Body of pancreas (tissue), 4 donors: ENCODE data around the gene RASGRP1. TPM values are rescaled to one million over a fixed set of nuclear protein-coding genes. Genes with fewer than 3 reads are reported as not detected.

Experiments
- ATAC-seq: fragments of 150-250 bp; one replicate; pipeline ENCODE4 v1.9.1; 2016
- DNase-seq, 4 donors: peaks; one replicate each; pipeline ENCODE4 v3.0.0-alpha.2; 2019
- H3K27ac ChIP-seq, 4 donors: fragments of 200-600 bp; sonication (generic); 1 replicate in 3 of 4; 2 replicates in 1 of 4; pipeline versions ENCODE4 v1.5.1 to v1.6.1; 2016 to 2019; ENCODE audit warnings: mild to moderate bottlenecking in 1 of 4, mixed read lengths in 1 of 4, moderate library complexity in 1 of 4
- H3K27me3 ChIP-seq, 2 donors: fragments of 200-600 bp; sonication (generic); one replicate each; pipeline ENCODE4 v1.6.0; 2016; ENCODE audit warnings: mild to moderate bottlenecking in 1 of 2
- H3K36me3 ChIP-seq, 2 donors: fragments of 200-600 bp; sonication (generic); replicated peaks in 1 of 2; 2 replicates each; pipeline ENCODE4 v1.5.1; 2016; ENCODE audit warnings: low read depth in 2 of 2; ENCODE audit not compliant: insufficient read depth in 1 of 2
- H3K4me1 ChIP-seq: fragments of 200-600 bp; sonication (generic); one replicate; pipeline ENCODE4 v1.6.0; 2016
- H3K4me3 ChIP-seq, 2 donors: fragments of 200-600 bp; sonication (generic); 1 replicate in 1 of 2; 2 replicates in 1 of 2; pipeline ENCODE4 v1.5.1; 2016 to 2019
- H3K9me3 ChIP-seq, 3 donors: fragments of 200-600 bp; sonication (generic); 1 replicate in 2 of 3; 2 replicates in 1 of 3; pipeline ENCODE4 v1.5.1; 2016
- POLR2A ChIP-seq, 3 donors: fragments of 450-650 bp; IDR thresholded peaks; one replicate each; pipeline ENCODE4 v1.6.1; 2016; ENCODE audit warnings: antibody characterized with exemption in 3 of 3, mild to moderate bottlenecking in 2 of 3
- WGBS, 2 donors: methylation state at CpG; one replicate each; pipeline ENCODE4 v1.1.5; 2017; 5-methylcytosine and 5-hydroxymethylcytosine counted together
- intact Hi-C: fragments of 100-400 bp; cut with DNase I; formaldehyde crosslinking; loops from one replicate; pipeline ENCODE4 v1.15.1; 2023
- total RNA-seq, 2 donors: library from RNA; depleted of rRNA; stranded (reverse); fragments of >200 nt; gene quantifications; one replicate each; pipeline ENCODE4 v1.1.0, GENCODE V29; 2016
- TF ChIP-seq, protein P1 (sequence below), 7 experiments: fragments of 450-650 bp in 4 of 7; fragments of 200-600 bp in 3 of 7; sonication (generic) in 3 of 7; IDR thresholded peaks; one replicate each; pipeline ENCODE4 v1.5.1; 2016 to 2019; ENCODE audit warnings: antibody characterized with exemption in 7 of 7

RASGRP1 gene
- total RNA-seq, 2 donors from 2014 or later, result 1.3 to 15.5 TPM

DNA sequence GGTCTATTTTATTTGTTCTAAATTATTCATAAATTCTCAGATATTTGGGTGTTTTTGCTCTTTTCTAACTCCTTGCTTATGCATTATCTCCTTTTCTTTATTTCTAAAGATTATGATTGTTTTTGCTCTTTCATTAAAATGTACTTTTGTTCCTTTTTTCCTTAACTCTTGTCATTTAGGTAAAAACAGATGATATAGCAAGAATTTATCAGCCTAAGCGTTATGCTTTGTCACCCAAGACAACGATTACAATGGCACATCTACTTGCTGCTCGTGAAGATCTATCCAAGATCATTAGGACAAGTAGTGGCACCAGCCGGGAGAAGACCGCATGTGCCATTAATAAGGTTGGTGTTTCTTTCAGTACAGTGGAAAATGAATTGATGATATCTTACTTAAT is 83.5 kb downstream of the RASGRP1 start:
- H3K4me3 ChIP-seq, result no peak overlapping the region
- WGBS, 2 donors, result 88 to 92% methylated on average over 5 of the region's 5 CpGs
- peaks cover 0 to 3% of the 10 kb centered on the region in 2 donors for H3K36me3 ChIP-seq
- ATAC-seq, result no peak
- peaks cover 0 to 2% (median 0%) of the 10 kb centered on the region in 3 donors for H3K9me3 ChIP-seq
- H3K4me1 ChIP-seq, result no peaks in the 10 kb centered on the region
- no peak for TF ChIP-seq POLR2A (IDR thresholded peaks at IDR 0.05)
- TF ChIP-seq, protein P1, sequence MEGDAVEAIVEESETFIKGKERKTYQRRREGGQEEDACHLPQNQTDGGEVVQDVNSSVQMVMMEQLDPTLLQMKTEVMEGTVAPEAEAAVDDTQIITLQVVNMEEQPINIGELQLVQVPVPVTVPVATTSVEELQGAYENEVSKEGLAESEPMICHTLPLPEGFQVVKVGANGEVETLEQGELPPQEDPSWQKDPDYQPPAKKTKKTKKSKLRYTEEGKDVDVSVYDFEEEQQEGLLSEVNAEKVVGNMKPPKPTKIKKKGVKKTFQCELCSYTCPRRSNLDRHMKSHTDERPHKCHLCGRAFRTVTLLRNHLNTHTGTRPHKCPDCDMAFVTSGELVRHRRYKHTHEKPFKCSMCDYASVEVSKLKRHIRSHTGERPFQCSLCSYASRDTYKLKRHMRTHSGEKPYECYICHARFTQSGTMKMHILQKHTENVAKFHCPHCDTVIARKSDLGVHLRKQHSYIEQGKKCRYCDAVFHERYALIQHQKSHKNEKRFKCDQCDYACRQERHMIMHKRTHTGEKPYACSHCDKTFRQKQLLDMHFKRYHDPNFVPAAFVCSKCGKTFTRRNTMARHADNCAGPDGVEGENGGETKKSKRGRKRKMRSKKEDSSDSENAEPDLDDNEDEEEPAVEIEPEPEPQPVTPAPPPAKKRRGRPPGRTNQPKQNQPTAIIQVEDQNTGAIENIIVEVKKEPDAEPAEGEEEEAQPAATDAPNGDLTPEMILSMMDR (IDR thresholded peaks at IDR 0.05), result no peak
- no peak for DNase-seq
- intact Hi-C loops, result no loop called here
- no peak overlapping the region for H3K27ac ChIP-seq
- no peaks in the 10 kb centered on the region for H3K27me3 ChIP-seq

GRCh38 chr15:38479756-38480155 is 84.9 kb downstream of the RASGRP1 start:
- intact Hi-C loops, result no loop called here
- 96 to 97% methylated on average over 1 of the region's 1 CpG for WGBS, 2 donors
- DNase-seq, result no peak
- no peak for ATAC-seq
- no peak overlapping the region for H3K4me3 ChIP-seq
- H3K27ac ChIP-seq, result no peak overlapping the region
- H3K4me1 ChIP-seq, result no peaks in the 10 kb centered on the region
- H3K27me3 ChIP-seq, result no peaks in the 10 kb centered on the region
- H3K9me3 ChIP-seq, result no peaks in the 10 kb centered on the region
- H3K36me3 ChIP-seq, result peaks cover 0 to 7% of the 10 kb centered on the region in 2 donors
- TF ChIP-seq, protein P1 (IDR thresholded peaks at IDR 0.05), result no peak
- no peak for TF ChIP-seq POLR2A (IDR thresholded peaks at IDR 0.05)

- Histone ChIP-seq H3K4me1 (no peaks in the 10 kb centered on the region), H3K27me3 (no peaks in the 10 kb centered on the region), H3K36me3 (peaks cover 0 to 7% of the 10 kb centered on the region in 2 donors), H3K9me3 (no peaks in the 10 kb centered on the region), H3K27ac (no peak overlapping the region), H3K4me3 (no peak overlapping the region)
- ATAC-seq (no peak), DNase-seq (no peak)
- intact Hi-C loops, result no loop called here
- TF ChIP-seq POLR2A (IDR thresholded peaks at IDR 0.05), result no peak
Measured at GRCh38 chr15:38479266-38479665, 85.3 kb downstream of the RASGRP1 start.

GRCh38 chr15:38477637-38478036 is 87.0 kb downstream of the RASGRP1 start:
- no peaks in the 10 kb centered on the region for H3K4me1 ChIP-seq
- H3K27ac ChIP-seq, result no peak overlapping the region
- intact Hi-C loops, result no loop called here
- peaks cover 0 to 7% of the 10 kb centered on the region in 2 donors for H3K36me3 ChIP-seq
- DNase-seq (no peak), ATAC-seq (no peak)
- no peak for TF ChIP-seq POLR2A (IDR thresholded peaks at IDR 0.05)
- TF ChIP-seq, protein P1 (IDR thresholded peaks at IDR 0.05), result no peak
- no peaks in the 10 kb centered on the region for H3K9me3 ChIP-seq
- no peaks in the 10 kb centered on the region for H3K27me3 ChIP-seq
- H3K4me3 ChIP-seq, result no peak overlapping the region
- 68 to 72% methylated on average over 4 of the region's 4 CpGs for whole genome bisulfite sequencing, 2 donors

DNA sequence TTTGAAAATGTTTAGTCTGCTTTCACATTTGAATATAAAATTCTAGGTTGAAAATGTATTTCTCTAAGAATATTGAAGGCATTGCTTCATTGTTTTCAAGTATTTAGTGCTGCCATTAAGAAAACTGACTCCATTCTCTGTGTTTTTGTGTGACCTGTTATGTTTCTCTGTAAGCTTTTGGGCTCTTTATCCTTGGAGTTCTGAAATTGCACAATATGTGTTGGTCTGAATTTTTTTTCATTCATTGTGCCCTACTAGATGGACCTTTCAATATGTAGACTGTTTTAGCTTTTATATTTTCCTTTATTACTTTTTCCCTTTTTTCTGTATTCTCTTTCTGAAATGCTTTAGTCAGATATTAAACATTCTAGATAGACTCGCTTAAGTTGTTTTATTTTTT is 88.5 kb downstream of the RASGRP1 start:
- 96 to 97% methylated on average over 1 of the region's 1 CpG for WGBS, 2 donors
- no peak overlapping the region for H3K27ac ChIP-seq
- ATAC-seq (no peak), DNase-seq (no peak)
- no peak overlapping the region for H3K4me3 ChIP-seq
- H3K27me3 ChIP-seq, result no peaks in the 10 kb centered on the region
- TF ChIP-seq POLR2A (IDR thresholded peaks at IDR 0.05), result no peak
- TF ChIP-seq, protein P1 (IDR thresholded peaks at IDR 0.05), result no peak
- no peaks in the 10 kb centered on the region for H3K4me1 ChIP-seq
- no peaks in the 10 kb centered on the region for H3K9me3 ChIP-seq
- intact Hi-C loops, result no loop called here
- peaks cover 0 to 7% of the 10 kb centered on the region in 2 donors for H3K36me3 ChIP-seq
